Measurements from ENCODE around the gene ARRB1. TPM values are rescaled to one million over a fixed set of nuclear protein-coding genes. Genes with fewer than 3 reads are reported as not detected.

The ARRB1 gene
- total and polyA plus RNA-seq, 9 of the 15 experiments (the other 6 are each of a cell fraction or from before 2014, with no cell fraction given) = 6.6 to 45.4 (median 28.5) TPM

DNA sequence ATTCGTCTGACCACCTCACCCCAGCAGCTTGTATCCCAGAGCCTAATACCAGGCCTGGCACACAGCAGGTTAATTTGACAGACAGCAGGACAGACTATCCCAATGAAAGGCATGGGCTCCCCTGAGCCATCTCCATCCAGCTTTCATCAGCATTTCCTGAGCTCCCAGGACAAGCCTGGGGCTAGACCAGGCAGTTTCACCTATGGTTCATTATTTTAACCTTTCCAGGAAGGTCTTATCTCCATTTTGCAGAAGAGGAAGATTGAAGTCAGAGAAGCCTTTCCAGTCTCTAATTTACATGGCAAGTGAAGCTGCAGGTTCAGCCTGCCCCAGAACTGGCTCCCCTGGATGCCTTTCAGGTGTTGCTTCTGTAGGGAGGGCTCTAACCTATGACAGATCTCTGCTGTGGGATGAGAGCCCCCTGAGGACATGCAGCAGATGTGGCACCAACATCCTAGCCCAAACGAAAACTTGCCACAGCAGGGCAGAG lies 17.0 kb downstream of the ARRB1 start (continued):
- TF ChIP-seq, protein P1, sequence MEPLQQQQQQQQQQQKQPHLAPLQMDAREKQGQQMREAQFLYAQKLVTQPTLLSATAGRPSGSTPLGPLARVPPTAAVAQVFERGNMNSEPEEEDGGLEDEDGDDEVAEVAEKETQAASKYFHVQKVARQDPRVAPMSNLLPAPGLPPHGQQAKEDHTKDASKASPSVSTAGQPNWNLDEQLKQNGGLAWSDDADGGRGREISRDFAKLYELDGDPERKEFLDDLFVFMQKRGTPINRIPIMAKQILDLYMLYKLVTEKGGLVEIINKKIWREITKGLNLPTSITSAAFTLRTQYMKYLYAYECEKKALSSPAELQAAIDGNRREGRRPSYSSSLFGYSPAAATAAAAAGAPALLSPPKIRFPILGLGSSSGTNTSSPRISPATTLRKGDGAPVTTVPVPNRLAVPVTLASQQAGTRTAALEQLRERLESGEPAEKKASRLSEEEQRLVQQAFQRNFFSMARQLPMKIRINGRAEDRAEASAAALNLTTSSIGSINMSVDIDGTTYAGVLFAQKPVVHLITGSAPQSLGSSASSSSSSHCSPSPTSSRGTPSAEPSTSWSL (CRISPR knock-in tag; IDR thresholded peaks at IDR 0.05; ENCODE audit: borderline replicate concordance) = no peak
- TF ChIP-seq FOXO4 (CRISPR knock-in tag; IDR thresholded peaks at IDR 0.05) (no peak), FOXP1 (CRISPR knock-in tag; IDR thresholded peaks at IDR 0.05) (0 out of 2 replicates have a peak, but pooled peaks have one; percentile 39), PKNOX1 (IDR thresholded peaks at IDR 0.05) (peak; percentile 70), ZNF280A (IDR thresholded peaks at IDR 0.05; ENCODE audit: low read depth, partially characterized antibody) (no peak), TRIM24 (IDR thresholded peaks at IDR 0.05) (no peak), ZNF41 (CRISPR knock-in tag; conservative IDR thresholded peaks at IDR 0.05) (no peak)
- TF ChIP-seq, protein P2, sequence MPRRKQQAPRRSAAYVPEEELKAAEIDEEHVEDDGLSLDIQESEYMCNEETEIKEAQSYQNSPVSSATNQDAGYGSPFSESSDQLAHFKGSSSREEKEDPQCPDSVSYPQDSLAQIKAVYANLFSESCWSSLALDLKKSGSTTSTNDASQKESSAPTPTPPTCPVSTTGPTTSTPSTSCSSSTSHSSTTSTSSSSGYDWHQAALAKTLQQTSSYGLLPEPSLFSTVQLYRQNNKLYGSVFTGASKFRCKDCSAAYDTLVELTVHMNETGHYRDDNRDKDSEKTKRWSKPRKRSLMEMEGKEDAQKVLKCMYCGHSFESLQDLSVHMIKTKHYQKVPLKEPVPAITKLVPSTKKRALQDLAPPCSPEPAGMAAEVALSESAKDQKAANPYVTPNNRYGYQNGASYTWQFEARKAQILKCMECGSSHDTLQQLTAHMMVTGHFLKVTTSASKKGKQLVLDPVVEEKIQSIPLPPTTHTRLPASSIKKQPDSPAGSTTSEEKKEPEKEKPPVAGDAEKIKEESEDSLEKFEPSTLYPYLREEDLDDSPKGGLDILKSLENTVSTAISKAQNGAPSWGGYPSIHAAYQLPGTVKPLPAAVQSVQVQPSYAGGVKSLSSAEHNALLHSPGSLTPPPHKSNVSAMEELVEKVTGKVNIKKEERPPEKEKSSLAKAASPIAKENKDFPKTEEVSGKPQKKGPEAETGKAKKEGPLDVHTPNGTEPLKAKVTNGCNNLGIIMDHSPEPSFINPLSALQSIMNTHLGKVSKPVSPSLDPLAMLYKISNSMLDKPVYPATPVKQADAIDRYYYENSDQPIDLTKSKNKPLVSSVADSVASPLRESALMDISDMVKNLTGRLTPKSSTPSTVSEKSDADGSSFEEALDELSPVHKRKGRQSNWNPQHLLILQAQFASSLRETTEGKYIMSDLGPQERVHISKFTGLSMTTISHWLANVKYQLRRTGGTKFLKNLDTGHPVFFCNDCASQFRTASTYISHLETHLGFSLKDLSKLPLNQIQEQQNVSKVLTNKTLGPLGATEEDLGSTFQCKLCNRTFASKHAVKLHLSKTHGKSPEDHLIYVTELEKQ (CRISPR knock-in tag; IDR thresholded peaks at IDR 0.05) = no peak
- TF ChIP-seq, protein P3, sequence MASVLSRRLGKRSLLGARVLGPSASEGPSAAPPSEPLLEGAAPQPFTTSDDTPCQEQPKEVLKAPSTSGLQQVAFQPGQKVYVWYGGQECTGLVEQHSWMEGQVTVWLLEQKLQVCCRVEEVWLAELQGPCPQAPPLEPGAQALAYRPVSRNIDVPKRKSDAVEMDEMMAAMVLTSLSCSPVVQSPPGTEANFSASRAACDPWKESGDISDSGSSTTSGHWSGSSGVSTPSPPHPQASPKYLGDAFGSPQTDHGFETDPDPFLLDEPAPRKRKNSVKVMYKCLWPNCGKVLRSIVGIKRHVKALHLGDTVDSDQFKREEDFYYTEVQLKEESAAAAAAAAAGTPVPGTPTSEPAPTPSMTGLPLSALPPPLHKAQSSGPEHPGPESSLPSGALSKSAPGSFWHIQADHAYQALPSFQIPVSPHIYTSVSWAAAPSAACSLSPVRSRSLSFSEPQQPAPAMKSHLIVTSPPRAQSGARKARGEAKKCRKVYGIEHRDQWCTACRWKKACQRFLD (CRISPR knock-in tag; IDR thresholded peaks at IDR 0.05) = no peak
